Measurements from ENCODE around the gene MED13L.

DNA sequence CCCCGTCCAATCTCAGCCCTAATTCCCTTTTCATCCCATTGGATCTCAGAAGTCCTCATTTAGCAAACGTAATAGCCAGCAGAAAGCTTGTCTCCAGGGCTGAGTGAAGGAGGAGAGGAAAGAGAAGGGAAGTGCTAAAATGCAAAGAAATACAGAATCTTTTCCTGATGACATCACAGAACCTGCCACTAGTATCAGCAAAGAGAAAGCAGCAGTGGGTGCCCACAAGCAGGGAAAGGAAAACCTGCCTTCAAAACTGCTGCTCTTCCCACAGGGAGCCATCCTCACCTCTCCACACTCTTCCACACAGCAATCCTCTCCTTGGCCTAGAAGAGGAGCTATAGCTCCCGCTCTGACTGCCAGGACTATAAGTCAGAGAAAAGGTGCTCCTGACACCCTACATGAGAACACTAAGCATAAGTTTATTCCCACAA is 11.3 kb downstream of the MED13L start:
- TF ChIP-seq, protein P1, sequence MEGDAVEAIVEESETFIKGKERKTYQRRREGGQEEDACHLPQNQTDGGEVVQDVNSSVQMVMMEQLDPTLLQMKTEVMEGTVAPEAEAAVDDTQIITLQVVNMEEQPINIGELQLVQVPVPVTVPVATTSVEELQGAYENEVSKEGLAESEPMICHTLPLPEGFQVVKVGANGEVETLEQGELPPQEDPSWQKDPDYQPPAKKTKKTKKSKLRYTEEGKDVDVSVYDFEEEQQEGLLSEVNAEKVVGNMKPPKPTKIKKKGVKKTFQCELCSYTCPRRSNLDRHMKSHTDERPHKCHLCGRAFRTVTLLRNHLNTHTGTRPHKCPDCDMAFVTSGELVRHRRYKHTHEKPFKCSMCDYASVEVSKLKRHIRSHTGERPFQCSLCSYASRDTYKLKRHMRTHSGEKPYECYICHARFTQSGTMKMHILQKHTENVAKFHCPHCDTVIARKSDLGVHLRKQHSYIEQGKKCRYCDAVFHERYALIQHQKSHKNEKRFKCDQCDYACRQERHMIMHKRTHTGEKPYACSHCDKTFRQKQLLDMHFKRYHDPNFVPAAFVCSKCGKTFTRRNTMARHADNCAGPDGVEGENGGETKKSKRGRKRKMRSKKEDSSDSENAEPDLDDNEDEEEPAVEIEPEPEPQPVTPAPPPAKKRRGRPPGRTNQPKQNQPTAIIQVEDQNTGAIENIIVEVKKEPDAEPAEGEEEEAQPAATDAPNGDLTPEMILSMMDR (conservative IDR thresholded peaks at IDR 0.05 in 1 of 2, IDR thresholded peaks at IDR 0.05 in 1 of 2; ENCODE audit: extremely low read depth in 1 of 2, insufficient read depth in 1 of 2, low read depth in 1 of 2, low read length in 2 of 2) = peak in 1 of 2 donors; percentile 37
- TF ChIP-seq EZH2 (IDR thresholded peaks at IDR 0.05; ENCODE audit: borderline replicate concordance, low read length) = no peak
